Small intestine (tissue), 7 donors: ENCODE measurements around the gene SOS1. TPM values are rescaled to one million over a fixed set of nuclear protein-coding genes. Genes with fewer than 3 reads are reported as not detected.

ENCODE experiments used
- DNase-seq, 2 donors: peaks; one replicate each; pipeline versions ENCODE4 v3.0.0 to v3.0.0-alpha.2; 2013
- FAIRE-seq: peaks from 2 replicates; lab custom pipeline; 2012; peaks lifted over from hg19 to GRCh38; lab: Jason Lieb, UNC
- H3K27ac ChIP-seq, 3 donors: one replicate each; pipeline ENCODE4 v1.5.1; 2013; ENCODE audit warnings: low read length in 2 of 3, mild to moderate bottlenecking in 2 of 3, control low read depth in 1 of 3, inconsistent platforms in 1 of 3, low read depth in 1 of 3, moderate library complexity in 1 of 3
- H3K27me3 ChIP-seq, 3 donors: one replicate each; pipeline ENCODE4 v1.6.1; 2013; ENCODE audit warnings: low read length in 3 of 3, inconsistent platforms in 1 of 3; ENCODE audit not compliant: control insufficient read depth in 3 of 3, insufficient read depth in 3 of 3
- H3K36me3 ChIP-seq, 3 donors: one replicate each; pipeline ENCODE4 v1.6.1; 2013; ENCODE audit warnings: low read length in 3 of 3, inconsistent platforms in 1 of 3, low read depth in 1 of 3, mild to moderate bottlenecking in 1 of 3, moderate library complexity in 1 of 3; ENCODE audit not compliant: control insufficient read depth in 3 of 3, insufficient read depth in 2 of 3
- H3K4me1 ChIP-seq, 3 donors: one replicate each; pipeline ENCODE4 v1.6.1; 2013; ENCODE audit warnings: low read length in 2 of 3, inconsistent platforms in 1 of 3, low read depth in 1 of 3, mild to moderate bottlenecking in 1 of 3, moderate library complexity in 1 of 3; ENCODE audit not compliant: control insufficient read depth in 3 of 3, insufficient read depth in 2 of 3
- H3K4me3 ChIP-seq, 3 donors: one replicate each; pipeline ENCODE4 v1.5.1; 2013; ENCODE audit warnings: low read length in 3 of 3, control low read depth in 1 of 3, inconsistent platforms in 1 of 3, low read depth in 1 of 3, mild to moderate bottlenecking in 1 of 3, moderate library complexity in 1 of 3
- H3K9me3 ChIP-seq, 2 donors: one replicate each; pipeline ENCODE4 v1.6.1; 2013; ENCODE audit warnings: low read depth in 1 of 2, low read length in 1 of 2; ENCODE audit not compliant: control insufficient read depth in 2 of 2, insufficient read depth in 1 of 2
- WGBS, 3 donors: extraction: QIAGEN DNeasy Blood & Tissue Kit; methylation state at CpG; one replicate each; pipeline ENCODE4 v1.1.7; 2013; 5-methylcytosine and 5-hydroxymethylcytosine counted together
- polyA plus RNA-seq, 4 donors: library from polyadenylated mRNA; stranded (reverse) in 3 of 4; unstranded in 1 of 4; fragments of 200-250 nt in 3 of 4; fragments of 120-200 nt in 1 of 4; gene quantifications; one replicate each; pipeline versions ENCODE4 v1.2.1 to v1.2.3, GENCODE V29; 2013
- donor health status: healthy with polysubstance abuse.
- donor health status: control.
- donor health status: control.
- donor health status: Bipolar disorder and iron deficiency.
- donor health status: healthy.

The SOS1 gene
- polyA plus RNA-seq, 4 donors, result 7.8 to 43.0 (median 14.3) TPM

DNA sequence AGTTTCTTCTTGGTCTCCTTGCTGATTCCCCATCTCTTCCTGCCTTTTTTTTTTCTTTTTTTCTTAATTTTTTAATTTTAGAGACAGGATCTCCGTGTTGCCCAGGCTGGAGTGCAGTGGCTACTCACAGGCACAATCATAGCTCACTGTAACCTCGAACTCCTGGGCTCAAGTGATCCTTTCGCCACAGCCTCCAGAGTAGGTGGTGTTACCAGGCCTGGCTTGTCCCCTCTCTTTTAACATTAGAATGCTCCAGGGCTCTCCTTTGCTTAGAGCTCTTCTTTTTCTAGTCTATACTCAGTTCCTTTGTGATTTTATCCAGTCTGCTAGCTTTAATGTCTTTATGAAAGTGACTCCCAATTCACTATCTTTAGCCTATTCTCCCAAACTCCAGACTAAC is 141.9 kb downstream of the SOS1 start:
- peaks cover 0 to 10% (median 0%) of the 10 kb centered on the region in 3 donors for H3K4me1 ChIP-seq
- WGBS, 3 donors, result 96 to 100% (median 98%) methylated on average over 3 of the region's 3 CpGs

DNA sequence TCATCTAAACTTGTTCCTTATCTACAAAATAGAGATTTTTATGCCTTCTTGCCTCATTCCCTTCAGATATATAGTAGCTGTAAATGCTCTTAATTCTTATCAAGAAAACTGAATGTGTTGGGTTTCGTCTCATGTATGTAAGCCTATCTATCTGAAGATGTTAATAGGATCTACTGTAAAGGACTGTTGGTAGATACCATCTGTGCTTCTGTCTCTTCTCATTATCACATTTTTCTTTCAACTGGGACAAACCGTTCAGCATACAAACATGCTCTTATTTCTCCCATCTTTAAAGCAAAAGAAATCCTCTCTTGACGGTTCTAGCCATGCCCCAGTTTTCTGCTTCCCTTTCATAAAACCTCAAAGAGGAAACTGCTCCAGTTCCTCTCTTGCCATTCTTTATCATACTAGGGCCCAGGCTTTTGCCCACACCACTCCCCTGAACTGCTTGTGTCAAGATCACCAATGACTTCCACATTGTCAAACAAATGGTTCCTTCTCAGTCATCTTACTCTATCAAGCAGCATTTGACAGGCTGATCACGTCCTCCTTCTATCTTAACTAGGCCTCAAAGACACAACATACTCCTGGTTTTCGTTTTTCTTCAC is 142.5 kb downstream of the SOS1 start:
- no peaks in the 10 kb centered on the region for H3K36me3 ChIP-seq
- 77 to 86% (median 80%) methylated on average over 5 of the region's 5 CpGs for WGBS, 3 donors
- FAIRE-seq (no peak), DNase-seq (no peak)
- H3K27ac ChIP-seq, result no peak overlapping the region
- no peak overlapping the region for H3K4me3 ChIP-seq
- H3K9me3 ChIP-seq, result no peaks in the 10 kb centered on the region
- peaks cover 0 to 10% (median 0%) of the 10 kb centered on the region in 3 donors for H3K4me1 ChIP-seq
- H3K27me3 ChIP-seq, result no peaks in the 10 kb centered on the region

More for the DNA sequence above, 141.9 kb downstream of the SOS1 start:
- FAIRE-seq (no peak), DNase-seq (no peak)
- Histone ChIP-seq H3K4me3 (no peak overlapping the region), H3K9me3 (no peaks in the 10 kb centered on the region), H3K36me3 (no peaks in the 10 kb centered on the region), H3K27me3 (no peaks in the 10 kb centered on the region), H3K27ac (no peak overlapping the region)

GRCh38 chr2:38977047-38977446 is 143.8 kb downstream of the SOS1 start:
- Histone ChIP-seq H3K4me3 (no peak overlapping the region), H3K36me3 (no peaks in the 10 kb centered on the region), H3K27me3 (no peaks in the 10 kb centered on the region), H3K4me1 (peaks cover 0 to 10% (median 0%) of the 10 kb centered on the region in 3 donors), H3K9me3 (no peaks in the 10 kb centered on the region), H3K27ac (no peak overlapping the region)
- no peak for FAIRE-seq
- WGBS, 3 donors, result 83 to 96% (median 94%) methylated on average over 3 of the region's 3 CpGs
- DNase-seq, result no peak

- Histone ChIP-seq H3K36me3 (no peaks in the 10 kb centered on the region), H3K4me3 (no peak overlapping the region), H3K9me3 (no peaks in the 10 kb centered on the region), H3K27me3 (no peaks in the 10 kb centered on the region), H3K4me1 (no peaks in the 10 kb centered on the region), H3K27ac (no peak overlapping the region)
- 76 to 90% (median 86%) methylated on average over 6 of the region's 6 CpGs for WGBS, 3 donors
- FAIRE-seq (no peak), DNase-seq (no peak)
Measured at GRCh38 chr2:38975042-38975441, 145.8 kb downstream of the SOS1 start.

DNA sequence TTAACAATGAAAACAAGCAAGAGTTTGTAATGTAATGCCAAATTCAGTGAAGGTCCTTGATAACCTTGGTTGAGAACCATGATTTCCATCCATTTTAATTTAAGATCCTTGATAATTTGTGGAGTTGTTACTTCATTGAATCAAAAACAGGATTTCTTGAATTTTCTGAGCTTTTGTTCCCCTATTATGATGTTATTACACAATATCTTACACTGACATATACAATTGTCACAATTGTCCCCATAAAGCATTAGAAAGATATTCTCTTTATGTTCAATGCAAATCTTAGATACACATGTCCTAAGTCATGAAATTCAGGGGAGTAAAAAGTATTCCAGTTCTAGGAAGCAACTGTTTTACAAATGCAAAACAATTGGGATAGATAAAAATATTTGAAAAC is 147.6 kb downstream of the SOS1 start:
- no peak for DNase-seq
- Histone ChIP-seq H3K27ac (no peak overlapping the region), H3K27me3 (no peaks in the 10 kb centered on the region), H3K36me3 (no peaks in the 10 kb centered on the region), H3K4me3 (no peak overlapping the region), H3K4me1 (no peaks in the 10 kb centered on the region), H3K9me3 (no peaks in the 10 kb centered on the region)
- FAIRE-seq, result no peak

- H3K4me3 ChIP-seq, result no peak overlapping the region
- no peaks in the 10 kb centered on the region for H3K36me3 ChIP-seq
- H3K27me3 ChIP-seq, result no peaks in the 10 kb centered on the region
- FAIRE-seq (no peak), DNase-seq (no peak)
- H3K4me1 ChIP-seq, result no peaks in the 10 kb centered on the region
- H3K27ac ChIP-seq, result no peak overlapping the region
- 85 to 92% (median 90%) methylated on average over 4 of the region's 4 CpGs for WGBS, 3 donors
- no peaks in the 10 kb centered on the region for H3K9me3 ChIP-seq
Measured at GRCh38 chr2:38971377-38971776, 149.5 kb downstream of the SOS1 start.

DNA sequence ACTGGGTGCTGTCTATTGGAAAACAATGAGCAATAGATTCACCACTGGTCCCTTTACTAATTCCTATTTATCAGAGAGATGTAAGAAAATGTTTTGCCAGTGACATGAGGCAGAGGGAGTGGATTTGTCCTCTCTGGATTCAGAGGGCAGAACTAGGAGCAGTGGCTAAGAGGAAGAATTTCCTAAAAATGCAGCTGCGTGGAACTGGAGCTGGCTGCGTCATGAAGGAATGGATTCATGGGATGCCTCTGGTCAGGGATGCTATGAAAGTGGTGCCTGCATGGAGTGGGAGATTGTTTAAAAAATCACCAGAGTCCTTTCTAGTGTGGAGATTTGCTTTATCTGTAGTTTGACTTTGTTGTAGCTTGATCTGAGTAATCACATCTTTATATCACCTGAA is 152.8 kb downstream of the SOS1 start:
- Histone ChIP-seq H3K27me3 (no peaks in the 10 kb centered on the region), H3K36me3 (no peaks in the 10 kb centered on the region), H3K4me3 (no peak overlapping the region), H3K4me1 (no peaks in the 10 kb centered on the region), H3K27ac (no peak overlapping the region), H3K9me3 (no peaks in the 10 kb centered on the region)
- FAIRE-seq (no peak), DNase-seq (no peak)
- 95 to 98% (median 95%) methylated on average over 2 of the region's 2 CpGs for WGBS, 3 donors

GRCh38 chr2:38966678-38967077 is 154.2 kb downstream of the SOS1 start:
- no peaks in the 10 kb centered on the region for H3K4me1 ChIP-seq
- FAIRE-seq, result no peak
- H3K4me3 ChIP-seq, result no peak overlapping the region
- H3K27ac ChIP-seq, result no peak overlapping the region
- 76 to 80% (median 80%) methylated on average over 1 of the region's 1 CpG for WGBS, 3 donors
- DNase-seq, result no peak
- H3K36me3 ChIP-seq, result no peaks in the 10 kb centered on the region
- no peaks in the 10 kb centered on the region for H3K27me3 ChIP-seq
- no peaks in the 10 kb centered on the region for H3K9me3 ChIP-seq

DNA sequence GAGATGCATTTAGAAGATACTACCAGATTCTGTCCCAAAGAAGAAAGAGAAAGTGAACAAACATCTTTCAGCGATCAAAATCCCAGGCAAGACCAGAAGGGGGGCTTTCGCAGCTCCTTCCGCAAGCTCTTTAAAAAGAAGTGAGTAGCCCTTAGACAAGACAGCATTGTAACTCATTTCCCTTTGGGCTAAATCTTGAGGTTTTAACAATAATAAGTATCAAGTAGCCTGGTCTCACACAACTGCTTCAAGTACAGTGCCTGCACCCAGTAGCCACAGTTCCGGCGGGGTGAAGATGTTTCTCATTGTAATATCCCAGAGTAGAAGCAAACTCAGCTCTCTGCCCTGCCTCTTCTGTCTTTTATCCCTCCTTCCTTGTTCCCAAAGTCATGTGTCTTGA is 154.8 kb downstream of the SOS1 start:
- 95 to 98% (median 96%) methylated on average over 5 of the region's 5 CpGs for WGBS, 3 donors
- FAIRE-seq (no peak), DNase-seq (no peak)
- Histone ChIP-seq H3K9me3 (peaks cover 0 to 1% of the 10 kb centered on the region in 2 donors), H3K36me3 (no peaks in the 10 kb centered on the region), H3K27ac (no peak overlapping the region), H3K27me3 (peaks cover 0 to under 1% (median 0%) of the 10 kb centered on the region in 3 donors), H3K4me3 (no peak overlapping the region), H3K4me1 (no peaks in the 10 kb centered on the region)
